ENCODE measurements around the gene ADAMTS17.

The ADAMTS17 gene

DNA sequence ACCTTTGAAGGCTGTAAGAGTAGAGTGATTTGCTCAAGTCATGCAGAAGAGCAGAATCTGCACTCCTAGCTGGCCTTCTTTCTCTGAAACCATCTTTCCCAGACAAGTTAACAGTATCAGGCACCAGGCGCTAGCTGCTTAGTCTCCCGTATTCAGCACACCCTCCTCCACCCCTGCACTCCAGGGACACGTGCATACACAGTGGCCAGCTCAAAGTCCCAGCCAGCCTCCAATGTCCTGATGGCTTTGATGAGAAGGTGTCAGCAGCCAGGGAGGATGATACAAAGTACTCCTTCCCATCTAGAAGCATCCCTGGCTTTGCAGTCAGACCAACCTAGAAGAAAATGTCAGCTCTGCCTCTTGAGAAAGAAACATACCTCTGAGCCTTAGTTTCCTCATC, 177.8 kb downstream of the ADAMTS17 start:
- no peak for DNase-seq

DNA sequence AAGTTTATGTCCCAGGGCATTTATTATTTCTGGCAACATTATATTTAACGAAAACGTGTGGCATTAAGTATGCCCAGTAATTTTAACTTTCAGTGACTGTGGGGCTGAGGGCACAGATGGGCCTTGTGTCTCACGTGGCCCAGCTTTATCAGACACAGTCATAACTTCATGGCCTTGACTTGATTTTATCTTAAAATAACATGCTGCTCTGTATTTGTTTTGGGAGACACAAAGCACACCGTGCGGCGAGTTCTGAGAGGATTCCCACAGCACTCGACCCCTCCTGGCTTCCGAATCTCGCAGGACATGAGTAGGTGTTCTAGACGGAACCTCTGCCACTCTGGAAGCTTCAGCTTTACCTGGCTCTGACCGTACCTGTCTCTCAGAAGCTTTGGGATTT, 180.8 kb downstream of the ADAMTS17 start:
- DNase-seq: no peak

DNA sequence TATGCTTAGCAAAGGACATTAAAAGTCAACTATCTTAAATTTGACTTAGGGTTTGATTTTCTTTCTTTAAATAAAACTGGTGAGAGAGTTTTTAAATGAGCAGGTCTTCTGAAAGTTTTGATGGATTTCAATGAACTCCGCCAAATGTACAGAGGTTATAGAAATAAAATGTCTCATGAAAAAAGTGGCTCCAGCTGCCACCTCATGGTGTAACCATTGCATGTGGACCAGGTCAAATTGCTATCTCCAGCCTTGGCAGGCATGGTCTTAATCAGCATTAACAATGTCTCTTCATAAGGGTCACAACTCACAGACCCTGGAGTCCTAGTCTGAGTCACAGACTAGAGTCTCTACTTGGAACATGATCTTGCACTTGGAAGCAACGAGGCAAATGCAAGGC, 182.3 kb downstream of the ADAMTS17 start:
- DNase-seq: no peak

DNA sequence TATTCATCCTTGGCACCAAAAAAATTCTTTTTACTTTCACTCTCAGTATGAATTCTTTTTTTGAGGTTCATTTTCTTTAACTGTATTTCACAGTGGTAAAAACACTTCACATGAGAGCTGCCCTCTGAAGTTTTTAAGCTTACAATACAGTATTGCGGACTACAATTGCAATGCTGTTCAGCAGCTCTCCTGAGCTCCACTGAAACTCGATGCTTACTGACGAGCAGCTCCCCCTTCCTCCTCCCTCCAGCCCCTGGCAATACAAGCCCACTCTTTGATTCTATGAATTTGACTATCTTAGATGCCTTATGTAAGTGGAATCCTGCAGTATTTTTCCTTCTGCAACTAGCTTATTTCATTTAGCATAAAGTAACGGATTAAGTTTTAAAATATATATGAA, 183.4 kb downstream of the ADAMTS17 start:
- no peak for DNase-seq

DNA sequence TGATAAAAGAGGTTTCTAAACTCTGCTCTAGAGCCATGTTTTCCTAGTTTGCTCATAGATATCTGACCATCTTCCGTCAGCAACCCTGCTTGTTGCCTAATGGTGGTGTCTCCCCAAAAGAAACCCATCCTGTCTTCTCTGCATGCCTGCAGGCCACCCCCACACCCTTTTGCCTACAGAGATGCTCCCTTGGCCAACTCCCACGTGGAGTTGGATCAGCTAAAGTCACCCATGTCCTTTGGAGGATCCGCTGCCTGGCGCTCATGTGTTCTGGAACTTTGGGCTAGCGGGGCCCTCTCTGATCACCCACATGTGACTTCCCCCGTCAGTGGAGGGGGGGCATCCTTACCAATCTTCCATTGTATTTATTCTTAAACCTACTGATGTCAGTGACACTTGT, 185.6 kb downstream of the ADAMTS17 start:
- DNase-seq: no peak

DNA sequence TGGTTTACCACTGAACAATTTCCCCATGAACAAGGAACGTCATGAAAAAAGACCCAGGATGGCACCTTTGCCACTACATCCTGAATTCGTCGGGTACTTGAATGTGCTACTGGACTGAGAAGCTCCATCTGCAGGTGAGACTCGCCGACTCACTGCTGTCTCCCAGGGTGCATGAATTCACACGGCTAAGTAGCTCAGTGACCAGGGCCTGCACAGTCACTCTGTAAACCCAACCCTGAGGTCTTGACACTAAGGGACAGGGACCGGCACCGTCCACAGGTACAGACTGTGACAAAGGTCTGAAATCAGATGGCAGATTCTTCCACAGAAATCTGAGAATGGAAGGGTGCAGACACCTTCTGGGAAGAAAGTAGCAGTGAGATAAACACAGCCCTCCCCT, 187.4 kb downstream of the ADAMTS17 start:
- no peak for DNase-seq

DNA sequence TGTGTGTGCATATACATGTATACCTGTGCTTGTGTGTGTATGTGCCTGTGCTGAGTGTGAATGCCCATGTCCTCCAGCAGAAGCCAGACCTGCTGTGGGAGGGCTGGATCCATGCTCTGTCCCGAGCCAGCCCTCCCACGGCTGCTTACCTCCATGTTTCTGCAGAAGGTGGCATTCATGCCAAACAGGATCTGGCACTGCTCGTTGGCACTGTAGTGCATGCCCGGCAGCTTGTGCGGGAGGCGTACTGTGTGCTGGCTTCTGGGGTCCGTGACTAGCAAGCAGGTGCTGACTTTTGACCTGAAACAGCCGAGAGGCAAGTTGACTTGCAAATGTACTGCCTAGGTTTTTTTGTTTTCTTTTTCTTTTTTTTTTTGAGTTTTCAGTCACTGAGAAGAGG, 189.3 kb downstream of the ADAMTS17 start:
- no peak for DNase-seq

DNA sequence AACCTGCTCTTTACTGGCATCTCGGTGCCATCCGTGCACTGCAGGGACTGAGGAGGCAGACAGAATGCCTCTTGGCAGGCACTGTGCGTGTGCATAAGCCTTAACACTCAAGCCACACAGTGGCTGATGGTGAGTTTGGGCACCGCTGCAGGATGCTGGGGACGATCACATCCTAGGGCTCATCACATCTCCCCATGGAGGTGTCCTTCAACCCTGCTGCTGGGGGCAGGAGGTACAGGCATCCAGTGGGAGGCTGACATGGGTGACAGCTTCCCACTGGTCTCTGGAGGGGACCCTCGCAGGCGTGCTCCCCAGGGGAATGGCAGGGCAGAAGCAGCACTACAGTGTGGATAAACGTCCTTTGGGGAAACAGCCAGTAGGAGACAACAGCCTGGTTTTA, 190.9 kb downstream of the ADAMTS17 start:
- DNase-seq: no peak

DNA sequence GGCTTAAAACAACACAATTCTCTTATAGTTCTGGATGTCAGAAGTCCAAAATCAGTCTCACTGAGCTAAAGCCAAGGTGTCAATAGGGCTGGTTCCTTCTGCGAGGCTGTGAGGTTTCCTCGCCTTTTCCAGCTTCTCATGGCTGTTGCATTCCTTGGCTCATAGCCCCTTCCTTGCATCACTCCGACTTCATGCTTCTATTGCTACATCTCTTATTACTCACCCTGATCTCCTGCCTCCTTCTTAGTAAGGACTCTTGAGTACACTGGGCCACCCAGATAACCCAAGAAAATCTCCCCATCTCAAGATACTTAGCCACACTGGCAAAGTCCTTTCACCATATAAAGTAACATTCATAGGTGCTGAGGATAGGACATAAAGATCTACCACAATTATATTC, 193.9 kb downstream of the ADAMTS17 start:
- no peak for DNase-seq

DNA sequence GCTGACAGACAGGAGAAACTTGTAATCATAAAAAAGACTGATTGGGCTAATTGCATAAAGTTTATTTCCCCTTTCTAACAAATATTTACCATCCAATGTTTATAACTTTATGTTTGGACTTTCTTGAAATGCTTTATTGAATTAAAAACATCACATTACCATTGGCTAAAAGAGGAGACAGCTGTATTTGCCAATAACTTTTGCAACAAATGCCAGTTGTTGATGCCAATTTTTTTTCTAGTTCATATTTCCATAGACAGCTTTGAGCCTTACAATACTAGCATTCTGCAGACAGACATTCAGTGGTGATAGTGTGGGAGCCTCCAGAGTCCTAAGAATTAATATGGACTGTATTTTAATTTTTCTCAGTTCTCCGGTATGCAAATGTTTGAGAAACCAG, 198.4 kb downstream of the ADAMTS17 start:
- DNase-seq: no peak

DNA sequence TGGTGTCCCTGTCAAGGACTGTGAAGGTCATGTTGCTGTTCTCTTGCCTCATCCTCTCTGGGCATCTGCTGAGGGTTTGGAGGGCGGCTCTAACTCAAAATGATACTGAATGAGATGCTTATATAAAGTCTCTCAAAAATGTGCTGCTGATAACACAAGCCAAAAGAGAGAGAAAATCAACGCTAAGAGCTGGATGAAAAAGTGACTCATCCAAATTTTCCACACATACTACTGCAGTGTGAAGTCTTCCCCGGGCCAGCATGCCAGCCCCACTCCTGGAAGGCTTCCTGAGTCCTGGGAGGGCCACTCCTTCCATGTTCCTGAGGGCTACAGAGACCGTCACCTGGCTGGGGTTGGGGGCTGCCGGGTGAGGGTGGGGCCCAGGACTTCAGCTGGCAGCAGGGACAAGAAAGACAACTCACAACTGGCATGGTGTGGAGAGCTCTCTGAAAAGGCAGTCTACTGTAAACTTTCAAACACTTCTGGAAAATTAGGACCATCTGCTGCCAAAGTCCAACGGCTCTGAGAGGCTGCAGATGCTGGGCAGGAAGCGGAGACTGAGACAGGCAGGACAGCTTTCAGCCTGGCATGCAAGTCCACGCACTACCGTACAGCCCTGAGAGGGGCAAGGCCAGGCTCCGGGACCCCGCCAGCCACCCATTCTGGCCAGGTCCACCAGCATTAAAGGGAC, 200.3 kb downstream of the ADAMTS17 start:
- no peak for DNase-seq

DNA sequence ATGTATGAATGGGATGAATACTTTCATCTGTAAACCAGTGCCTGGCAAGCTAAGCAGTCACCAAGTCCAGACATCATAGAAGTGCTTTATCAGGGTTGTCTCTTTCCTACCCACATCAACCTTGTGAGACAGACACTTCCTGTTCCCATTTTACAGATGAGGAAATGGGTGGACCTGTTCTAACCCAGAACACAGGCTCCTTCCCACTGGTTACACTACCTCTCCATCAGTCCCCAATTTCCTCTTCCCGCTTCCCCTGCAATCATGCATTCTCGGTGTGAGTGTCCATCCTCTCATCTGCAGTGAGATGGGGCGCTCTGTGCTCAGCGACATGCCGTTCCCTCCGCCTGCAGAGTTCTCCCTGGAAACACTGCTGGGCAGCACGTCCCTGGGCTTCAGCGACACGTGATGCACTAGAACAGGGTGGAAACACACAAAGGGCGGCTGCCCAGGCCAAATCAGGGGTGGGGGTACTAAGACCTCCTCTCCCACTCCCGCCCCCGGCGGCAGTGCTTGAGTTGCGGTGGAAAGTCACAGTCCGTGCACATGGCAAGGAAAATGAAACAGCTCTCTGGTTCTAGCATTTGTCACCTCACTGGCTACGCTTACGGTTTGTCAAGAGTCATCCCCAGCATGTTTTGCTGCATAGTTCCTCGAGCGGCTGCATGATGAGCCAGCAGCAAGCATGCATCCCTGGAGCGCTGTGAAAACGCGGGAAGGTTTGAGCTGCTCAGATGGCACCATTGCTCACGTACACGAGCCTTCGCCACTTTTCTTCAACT, 201.1 kb downstream of the ADAMTS17 start:
- no peak for DNase-seq

DNA sequence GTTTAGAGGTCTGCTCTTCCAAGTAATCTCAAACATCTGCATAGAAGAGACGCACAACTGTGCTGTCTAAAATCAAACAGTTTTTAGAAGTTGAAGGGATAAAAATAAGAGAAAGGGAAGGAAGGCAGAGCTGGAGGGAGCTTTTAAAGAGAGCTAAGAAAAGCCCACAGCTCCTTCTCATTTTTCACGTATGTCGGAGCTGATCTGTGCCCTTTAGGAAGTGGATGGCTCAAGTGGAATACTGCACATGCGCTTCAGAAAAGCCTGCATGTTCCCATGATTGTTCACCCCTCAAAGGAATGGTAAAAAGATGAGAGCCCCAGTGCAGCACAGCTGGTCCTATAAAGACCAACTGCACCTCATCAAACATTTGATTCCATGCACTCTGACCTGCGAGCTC, 207.2 kb downstream of the ADAMTS17 start:
- no peak for DNase-seq

DNA sequence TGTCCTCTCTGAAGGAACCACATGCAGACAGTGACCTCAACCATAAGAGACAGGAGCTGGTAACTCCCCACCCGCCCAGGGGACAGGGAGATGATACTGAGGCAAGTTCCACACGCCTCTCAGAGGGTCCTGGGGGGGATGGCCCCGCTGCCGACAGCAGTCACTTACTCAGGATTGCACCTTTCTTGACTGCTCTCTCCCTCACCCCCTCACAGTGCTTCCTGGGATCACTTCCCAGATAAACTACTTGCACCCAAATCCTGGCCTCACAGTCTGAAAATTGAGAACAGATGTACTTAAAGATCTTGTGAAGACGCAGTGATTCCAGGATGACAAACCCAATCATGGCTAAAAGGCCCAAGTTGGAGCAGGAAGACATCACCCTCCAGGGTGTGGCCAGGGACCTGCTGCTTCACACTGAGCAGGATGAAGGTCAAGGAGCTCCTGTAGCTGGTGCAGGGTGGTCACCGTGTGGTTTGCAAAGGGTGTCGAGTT, 207.6 kb downstream of the ADAMTS17 start:
- DNase-seq: no peak

DNA sequence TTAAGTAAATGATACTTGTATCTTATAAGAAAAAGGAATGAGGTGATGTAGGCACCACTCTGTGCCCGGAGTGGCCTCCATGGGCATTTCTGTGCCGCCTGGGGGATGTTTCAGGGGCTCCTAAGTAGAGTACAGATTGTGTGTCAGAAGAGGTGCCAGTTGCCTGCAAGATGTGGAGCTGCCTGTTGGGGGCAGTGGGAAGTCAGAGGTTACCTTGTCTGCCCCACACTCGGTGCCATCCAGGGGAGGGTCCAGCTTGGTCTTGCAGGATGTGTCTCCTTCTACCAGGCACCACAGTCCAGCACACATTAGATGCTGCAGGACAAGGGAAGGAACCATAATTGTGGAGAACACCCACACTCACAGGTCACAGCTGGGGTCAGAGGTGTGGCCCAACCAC, 208.8 kb downstream of the ADAMTS17 start:
- DNase-seq: no peak

DNA sequence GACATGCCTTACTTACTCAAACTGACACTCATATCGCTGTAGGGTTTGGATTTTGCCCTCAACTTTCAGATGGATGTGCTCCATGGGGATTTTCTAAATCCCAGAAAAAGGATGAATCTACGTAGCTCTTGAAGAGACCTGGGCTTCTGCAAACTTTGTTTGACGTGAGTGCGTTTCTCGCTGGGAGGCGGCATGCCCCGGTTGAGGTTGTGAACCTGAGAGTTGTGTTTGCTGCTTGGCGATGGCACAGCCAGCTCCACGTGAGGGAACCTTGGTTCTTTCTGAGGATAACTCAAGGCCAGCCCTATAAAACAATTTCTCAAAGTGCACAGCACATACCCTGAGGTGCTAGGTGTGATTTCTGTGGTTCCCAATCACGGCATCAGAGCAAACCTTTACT, 209.5 kb downstream of the ADAMTS17 start:
- no peak for DNase-seq

DNA sequence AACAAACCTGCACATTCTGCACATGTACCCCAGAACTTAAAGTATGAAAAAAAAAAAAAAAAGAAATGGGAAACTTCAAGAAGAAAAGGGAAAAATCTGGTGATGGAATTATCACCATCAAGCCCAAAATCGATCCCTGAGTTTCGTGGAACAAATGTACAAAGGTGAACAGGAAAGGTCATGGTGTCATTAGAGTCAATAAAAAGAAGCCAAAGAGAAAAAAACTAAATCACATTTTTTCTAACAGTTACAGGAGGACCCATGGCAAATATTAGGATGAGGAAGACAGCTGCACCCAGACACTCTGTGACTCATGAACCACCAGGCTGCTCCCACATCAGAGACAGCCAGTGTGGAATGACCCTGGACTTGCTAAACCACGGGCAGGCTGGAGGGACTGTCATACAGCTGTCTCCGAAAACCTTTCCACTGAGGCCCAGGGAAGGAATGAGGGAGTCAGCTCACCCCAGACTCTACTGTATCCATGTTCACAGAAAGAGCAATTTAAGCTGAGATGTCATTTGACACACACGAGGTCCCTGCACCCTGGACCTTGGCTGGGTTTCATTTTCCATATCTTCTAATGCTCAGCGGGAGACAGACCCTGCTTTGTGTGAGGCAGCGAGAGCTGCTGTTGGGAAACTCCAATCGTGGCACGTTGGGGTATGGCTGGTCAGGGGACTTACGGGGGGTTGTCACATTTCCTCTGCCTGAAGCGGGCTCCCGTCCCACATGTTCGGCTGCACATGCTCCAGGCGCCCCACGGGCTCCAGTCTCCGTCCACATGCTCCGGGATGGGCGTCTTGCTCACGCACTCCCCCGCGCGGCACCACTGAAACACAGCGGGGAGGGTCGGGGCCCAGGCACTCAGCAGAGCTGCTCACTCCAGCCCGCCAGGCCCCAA, 210.2 kb downstream of the ADAMTS17 start:
- peak in 1 of 2 donors; percentile 17 for DNase-seq

DNA sequence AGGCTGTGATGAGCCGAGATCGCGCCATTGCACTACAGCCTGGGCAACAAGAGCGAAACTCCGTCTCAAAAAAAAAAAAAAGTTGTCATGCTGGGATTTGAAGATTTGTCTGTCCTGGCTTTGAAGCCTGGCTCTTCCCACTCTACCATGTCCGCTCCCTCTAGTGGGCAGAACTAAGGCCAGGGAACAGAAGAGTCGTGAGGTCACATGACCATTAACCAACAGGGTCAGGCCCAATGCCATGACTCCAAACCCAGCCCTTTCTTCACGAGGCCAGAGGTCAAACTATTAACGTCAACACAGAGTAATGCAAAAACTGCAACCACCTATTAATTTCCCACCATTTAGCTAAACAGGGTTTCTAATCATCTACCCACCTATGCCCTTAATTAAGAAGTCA, 212.1 kb downstream of the ADAMTS17 start:
- no peak for DNase-seq

DNA sequence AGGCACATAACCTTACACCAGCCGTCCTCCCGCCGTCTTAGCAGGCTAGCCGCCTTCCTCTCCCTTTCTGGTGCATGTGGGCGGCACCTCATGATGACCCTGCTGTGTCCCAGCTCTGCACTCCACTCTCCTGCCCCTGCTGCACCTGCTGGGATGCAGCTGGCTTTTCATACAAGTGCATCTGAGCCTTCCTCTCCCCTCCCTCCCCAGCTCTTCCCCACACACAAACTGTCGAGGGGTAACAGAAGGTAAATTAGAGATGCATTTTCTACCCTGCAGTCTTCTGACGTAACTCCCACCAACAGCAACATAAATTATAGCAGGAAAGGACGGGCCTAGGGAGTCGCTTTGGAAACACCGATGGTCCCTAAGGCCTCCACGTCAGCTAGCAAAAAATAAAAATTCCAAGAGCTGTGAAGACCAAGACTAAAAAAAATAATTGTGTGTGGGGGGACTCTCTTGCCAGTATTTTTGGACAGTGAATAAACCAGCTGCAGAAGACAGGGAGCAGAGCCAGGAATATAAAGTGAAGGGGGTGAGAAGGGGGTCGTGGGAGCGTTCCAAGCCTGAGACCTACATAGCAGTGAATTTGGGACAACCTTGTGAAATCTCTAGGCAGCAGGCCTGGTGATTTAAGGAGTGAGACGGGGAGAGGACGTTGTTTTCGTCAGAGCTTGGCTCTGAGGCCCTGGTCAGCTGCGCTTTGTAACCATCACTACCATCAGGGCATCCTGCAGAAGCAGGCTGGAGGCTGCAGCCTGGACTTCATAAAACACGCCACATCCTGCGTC, 216.2 kb downstream of the ADAMTS17 start:
- no peak for DNase-seq

DNA sequence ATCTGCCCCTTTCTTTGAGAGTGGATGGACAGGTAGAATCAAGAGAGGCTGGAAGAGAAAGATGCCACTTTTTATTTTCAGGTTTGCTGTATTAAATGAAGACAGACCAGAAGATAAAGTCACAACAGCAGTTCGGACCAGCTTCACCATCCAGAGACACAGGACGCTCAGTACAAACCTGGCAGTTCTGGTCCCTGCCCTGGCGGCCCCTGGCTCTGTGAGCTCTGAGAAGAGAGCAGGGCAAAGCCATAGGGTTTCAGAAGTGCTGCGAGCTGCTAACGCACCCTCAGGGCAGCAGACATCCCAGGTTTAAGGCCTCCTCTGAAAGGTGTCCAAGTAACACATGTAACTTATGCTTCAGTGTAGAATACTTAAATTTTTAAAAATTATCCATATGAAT, 216.8 kb downstream of the ADAMTS17 start:
- DNase-seq: no peak

DNA sequence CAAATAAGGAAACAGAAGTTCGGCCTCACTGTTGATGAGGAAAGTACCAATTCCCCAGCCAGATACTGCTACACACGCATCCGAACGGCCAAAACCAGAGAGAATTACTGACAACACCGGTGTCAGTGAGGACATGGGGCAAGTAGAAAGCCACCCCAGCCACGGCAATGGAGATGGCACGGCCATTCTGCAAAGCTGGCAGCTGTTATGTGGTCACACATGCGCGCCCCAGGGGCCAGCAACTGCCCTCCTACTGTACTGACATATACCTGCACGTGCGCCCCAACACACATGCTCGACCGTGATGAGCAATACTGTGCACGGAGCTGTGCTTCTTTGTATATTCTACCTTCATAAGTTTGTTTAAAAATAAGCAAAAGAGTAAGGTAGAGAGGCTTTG, 217.4 kb downstream of the ADAMTS17 start:
- DNase-seq: no peak

DNA sequence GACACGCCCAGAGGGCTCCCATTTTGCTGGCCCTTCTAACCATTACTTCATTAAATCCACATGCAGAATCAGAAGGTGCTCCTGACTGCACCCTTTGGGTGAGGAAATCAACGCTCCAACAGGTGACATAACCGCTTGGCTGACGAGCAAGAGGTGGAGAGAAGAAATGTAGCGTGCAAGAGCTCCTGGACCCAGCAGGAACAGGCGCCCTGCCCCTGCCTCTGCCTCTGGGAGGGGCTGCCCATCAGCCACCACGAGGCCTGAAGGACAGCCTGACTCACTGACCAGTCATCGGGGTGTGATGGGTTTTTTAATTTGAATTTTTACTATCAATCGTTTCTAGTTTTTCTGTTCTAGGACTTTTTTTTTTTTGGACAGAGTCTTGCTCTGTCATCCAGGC, 218.2 kb downstream of the ADAMTS17 start:
- no peak for DNase-seq
